Raji (cell line): Measurements from ENCODE around the gene ZNF507.

Experiments used
- POLR2A ChIP-seq: IDR thresholded peaks from 2 replicates; pipeline ENCODE4 v1.6.1; 2011; ENCODE audit warnings: low read depth, low read length, control low read depth; ENCODE audit not compliant: insufficient read depth

Gene ZNF507

DNA sequence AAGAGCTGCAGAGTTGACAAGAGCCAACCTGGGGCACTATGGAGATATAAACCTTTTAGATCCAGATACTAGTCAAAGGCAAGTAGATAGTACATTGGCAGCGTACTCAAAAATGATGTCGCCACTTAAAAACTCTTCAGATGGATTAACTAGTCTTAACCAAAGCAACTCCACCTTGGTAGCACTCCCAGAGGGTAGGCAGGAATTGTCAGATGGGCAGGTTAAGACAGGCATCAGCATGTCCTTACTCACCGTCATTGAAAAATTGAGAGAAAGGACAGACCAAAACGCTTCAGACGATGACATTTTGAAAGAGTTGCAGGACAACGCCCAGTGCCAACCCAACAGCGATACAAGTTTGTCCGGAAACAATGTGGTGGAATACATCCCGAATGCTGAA, 8.9 kb downstream of the ZNF507 start:
- TF ChIP-seq POLR2A = no peak

- no peak for TF ChIP-seq POLR2A
These were observed 9.9 kb downstream of the ZNF507 start for GRCh38 chr19:32355309-32355708.

GRCh38 chr19:32357720-32358119, 12.3 kb downstream of the ZNF507 start:
- no peak for TF ChIP-seq POLR2A

DNA sequence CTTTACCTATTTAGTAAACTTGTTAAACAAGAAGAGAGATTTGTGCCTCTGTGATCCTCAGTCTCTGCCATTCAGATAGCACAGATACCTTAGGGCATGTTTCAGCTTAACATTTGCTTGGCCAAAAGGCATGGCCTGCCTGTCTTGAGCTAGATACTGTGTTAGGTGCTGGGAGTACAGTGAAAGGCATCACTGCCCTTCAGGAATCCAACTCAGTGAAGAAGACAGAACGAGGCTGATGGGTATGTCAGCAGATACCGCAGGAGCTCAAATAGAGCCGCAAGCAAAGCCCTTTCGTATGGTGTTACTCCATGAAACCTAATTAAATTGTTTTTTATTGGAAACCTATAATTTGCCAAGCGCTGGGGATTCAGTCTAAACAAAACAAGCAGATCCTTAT, 12.9 kb downstream of the ZNF507 start:
- TF ChIP-seq POLR2A = no peak

GRCh38 chr19:32359581-32359980, 14.2 kb downstream of the ZNF507 start:
- no peak for TF ChIP-seq POLR2A

GRCh38 chr19:32361574-32362317, 16.3 kb downstream of the ZNF507 start:
- TF ChIP-seq POLR2A = no peak

DNA sequence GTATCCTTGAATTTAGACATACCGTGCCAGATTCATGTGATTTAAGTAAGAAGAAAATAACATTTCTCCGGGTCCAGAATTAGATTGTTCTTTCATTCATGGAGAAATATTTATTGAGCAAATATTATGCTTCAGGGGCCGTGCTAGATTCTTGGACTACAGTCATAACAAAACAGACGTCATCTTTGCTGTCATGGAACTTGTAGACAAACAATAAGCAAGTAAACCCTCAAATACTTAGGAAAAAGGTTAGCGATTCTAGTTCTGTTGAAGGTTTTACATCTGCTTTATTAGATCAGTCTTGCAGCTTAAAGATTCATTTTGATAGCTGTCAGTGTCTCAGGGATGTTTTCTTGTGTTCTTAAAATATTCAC, 16.9 kb downstream of the ZNF507 start:
- no peak for TF ChIP-seq POLR2A

GRCh38 chr19:32363175-32363574, 17.8 kb downstream of the ZNF507 start:
- no peak for TF ChIP-seq POLR2A

GRCh38 chr19:32363632-32364031, 18.2 kb downstream of the ZNF507 start:
- no peak for TF ChIP-seq POLR2A

DNA sequence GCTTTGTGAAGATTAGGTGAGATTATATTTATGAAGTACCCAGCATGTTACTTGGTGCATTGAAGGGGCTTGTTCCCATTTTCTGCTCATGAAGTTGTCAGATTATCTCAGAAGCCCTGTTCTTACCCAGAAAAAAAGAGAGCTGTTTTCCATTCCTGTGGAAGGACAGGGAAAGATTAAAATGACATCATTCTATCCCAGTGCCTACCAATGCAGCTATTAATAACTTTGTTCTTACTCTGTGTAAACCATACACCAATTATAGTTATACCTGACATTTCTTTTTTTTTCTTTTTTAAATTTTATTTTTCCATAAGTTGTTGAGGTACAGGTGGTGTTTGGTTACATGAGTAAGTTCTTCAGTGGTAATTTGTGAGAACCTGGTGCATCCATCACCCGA, 18.6 kb downstream of the ZNF507 start:
- TF ChIP-seq POLR2A = no peak

DNA sequence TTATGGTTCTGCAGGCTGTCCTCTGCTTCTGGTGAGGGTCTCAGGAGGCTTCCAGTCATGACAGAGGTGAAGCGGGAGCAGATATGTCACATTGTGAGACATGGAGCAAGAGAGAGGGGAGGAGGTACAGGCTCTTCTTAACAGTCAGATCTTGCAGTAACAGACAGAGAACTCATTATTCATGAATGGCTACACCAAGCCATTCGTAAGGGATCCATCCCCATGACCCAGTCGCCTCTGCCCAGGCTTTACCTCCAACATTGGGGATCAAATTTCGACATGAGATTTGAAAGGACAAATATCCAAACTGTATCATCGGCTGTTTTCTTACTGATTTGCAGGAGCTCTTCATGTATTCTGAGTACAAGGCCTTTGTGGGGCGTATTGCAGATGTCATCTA, 21.7 kb downstream of the ZNF507 start:
- no peak for TF ChIP-seq POLR2A

DNA sequence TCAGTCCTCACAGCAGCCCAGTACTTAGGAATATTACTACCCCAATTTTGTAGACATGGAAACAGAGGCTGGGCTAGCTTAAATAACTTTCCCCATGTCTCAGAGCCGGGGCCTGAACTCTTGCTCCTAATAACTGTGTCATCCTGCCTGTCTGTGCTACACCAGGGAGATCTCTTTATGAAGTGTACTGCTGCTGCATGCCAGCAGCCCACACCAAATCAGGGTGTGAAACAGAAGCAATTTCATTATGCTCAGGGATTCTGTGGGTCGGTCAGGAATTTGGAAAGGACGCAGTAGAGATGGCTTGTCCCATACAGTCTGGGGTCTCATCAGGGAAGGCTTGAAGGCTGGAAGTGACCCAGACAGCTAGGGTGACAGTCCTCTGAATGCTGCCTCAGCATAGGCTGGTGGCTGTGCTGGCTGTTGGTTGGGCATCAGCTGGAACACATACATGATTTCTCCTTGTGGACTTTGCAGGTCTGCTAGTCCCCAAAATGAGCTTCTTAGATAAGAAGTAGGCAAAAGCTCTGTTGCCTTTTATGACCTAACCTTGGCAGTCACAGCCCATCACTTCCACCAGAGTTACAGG, 22.6 kb downstream of the ZNF507 start:
- no peak for TF ChIP-seq POLR2A

DNA sequence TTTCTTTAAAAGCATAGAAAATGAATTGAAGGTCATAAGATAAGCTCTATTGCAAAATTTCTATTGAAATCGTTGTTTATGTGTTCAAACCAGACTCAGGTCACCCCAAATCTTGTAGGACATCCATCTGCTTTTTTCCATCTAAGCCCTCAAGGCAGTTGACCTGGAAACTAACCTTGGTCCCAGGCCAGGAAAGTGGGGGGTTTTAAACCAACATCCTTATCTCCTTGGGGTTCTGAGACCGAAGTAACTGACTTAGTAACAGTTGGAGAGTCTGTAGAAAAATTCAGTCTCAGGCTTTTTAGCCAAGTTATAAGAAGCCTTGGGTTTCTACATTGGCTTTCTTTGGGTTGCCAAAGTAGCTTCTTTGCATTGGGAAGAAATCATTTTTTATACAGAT, 23.4 kb downstream of the ZNF507 start:
- no peak for TF ChIP-seq POLR2A

- TF ChIP-seq POLR2A = no peak
These were observed 27.5 kb downstream of the ZNF507 start for GRCh38 chr19:32372726-32373517.

GRCh38 chr19:32373585-32374295, 28.3 kb downstream of the ZNF507 start:
- TF ChIP-seq POLR2A = no peak

DNA sequence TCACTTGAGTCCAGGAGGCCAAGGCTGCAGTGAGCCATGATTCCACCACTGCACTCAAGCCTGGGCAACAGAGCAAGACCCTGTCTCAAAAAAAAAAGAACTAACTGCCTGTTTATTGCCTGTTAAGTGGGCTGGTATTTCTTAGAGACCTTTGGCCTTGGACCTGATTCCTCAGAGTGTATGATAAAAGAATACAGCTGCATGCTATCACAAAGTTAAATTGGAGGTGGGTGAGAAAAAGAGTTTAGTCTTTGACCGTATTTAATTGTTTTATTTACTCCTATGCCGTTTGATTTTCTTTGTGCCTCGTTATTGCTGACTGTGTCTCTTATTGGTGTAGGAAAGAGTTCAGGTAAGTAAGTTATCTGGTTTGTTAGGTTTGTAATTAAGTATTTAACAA, 34.9 kb downstream of the ZNF507 start:
- TF ChIP-seq POLR2A = no peak

GRCh38 chr19:32387701-32388392, 42.4 kb downstream of the ZNF507 start:
- no peak for TF ChIP-seq POLR2A
